Activated naive CD8-positive, alpha-beta T cell treated with anti-CD3 and anti-CD28 coated beads, Interleukin-2, amount 10 ng/mL, durations not matched to agents 7 days and 5 days (primary cell): ENCODE measurements around the gene GTF2F1. TPM values are rescaled to one million over a fixed set of nuclear protein-coding genes. Genes with fewer than 3 reads are reported as not detected.
"Not testable (repeated sequence)": the region's sequence is repeated elsewhere in the genome, so short reads cannot be mapped to it uniquely, and the experiment has no call there.

Experiments
- ATAC-seq: fragments of 150-1000 bp; cut with Tn5 transposase; one replicate; pipeline ENCODE4 v1.10.0; 2021; ENCODE audit warnings: low read depth, moderate library complexity
- POLR2A ChIA-PET: fragments of 350-600 bp; sonication (Branson Sonifier 250); formaldehyde crosslinking; loops from one replicate; lab custom pipeline; 2021; ENCODE audit warnings: antibody characterized with exemption; lab: Charles Lee
- DNase-seq: peaks from one replicate; pipeline ENCODE4 v3.0.0; 2021
- H3K27ac Mint-ChIP-seq: one replicate; pipeline ENCODE4 v1.8.0; 2022; ENCODE audit warnings: mild to moderate bottlenecking, mixed read lengths
- H3K27me3 Mint-ChIP-seq: one replicate; pipeline ENCODE4 v1.8.0; 2022; ENCODE audit warnings: mild to moderate bottlenecking, moderate library complexity, mixed read lengths
- H3K36me3 Mint-ChIP-seq: one replicate; pipeline ENCODE4 v1.8.0; 2021; ENCODE audit warnings: mild to moderate bottlenecking, mixed read lengths
- H3K4me1 Mint-ChIP-seq: one replicate; pipeline ENCODE4 v1.8.0; 2021; ENCODE audit warnings: mixed read lengths
- H3K4me3 Mint-ChIP-seq: one replicate; pipeline ENCODE4 v1.8.0; 2022; ENCODE audit warnings: mild to moderate bottlenecking, moderate library complexity, mixed read lengths
- H3K9me3 Mint-ChIP-seq: one replicate; pipeline ENCODE4 v1.8.0; 2021; ENCODE audit warnings: mixed read lengths
- total RNA-seq, 2 experiments: library from RNA; stranded (reverse); gene quantifications; one replicate each; pipeline ENCODE4 v1.2.3, GENCODE V29; 2021

GTF2F1 gene
- total RNA-seq: 10 to 100 TPM; 67.3 to 72.8 TPM

- POLR2A ChIA-PET: interaction anchor here (0.6 to 2.6 kb wide), 9 partner anchors 16 to 129 kb away, joined by 3 to 28 read pairs (median 4); partner anchors contain the start of genes ALKBH7, CLPP, DENND1C and KHSRP
- no peaks in the 10 kb centered on the region for H3K9me3 Mint-ChIP-seq
- DNase-seq: peak; percentile 95
- peaks cover 12% of the 10 kb centered on the region for H3K36me3 Mint-ChIP-seq
- ATAC-seq: peak; percentile 81
- peak within 1 kb of the TSS; percentile 95 for H3K27ac Mint-ChIP-seq
- peaks cover 21% of the 10 kb centered on the region for H3K4me1 Mint-ChIP-seq
- H3K27me3 Mint-ChIP-seq: no peaks in the 10 kb centered on the region
- H3K4me3 Mint-ChIP-seq: peak within 1 kb of the TSS; percentile 97
These were observed at the start of gene GTF2F1 for GRCh38 chr19:6393074-6393982. Gene GTF2F1, minus strand, starts transcription at chr19:6393164. Its CDS starts 169 bp downstream, at chr19:6392995.

GRCh38 chr19:6442087-6442688 is 49.2 kb upstream of the GTF2F1 start:
- peaks cover 8% of the 10 kb centered on the region for H3K36me3 Mint-ChIP-seq
- no peak for ATAC-seq
- peaks cover 2% of the 10 kb centered on the region for H3K27me3 Mint-ChIP-seq
- DNase-seq: no peak
- no peak overlapping the region for H3K4me3 Mint-ChIP-seq
- H3K4me1 Mint-ChIP-seq: no peaks in the 10 kb centered on the region
- POLR2A ChIA-PET: no interaction called here
- no peak overlapping the region for H3K27ac Mint-ChIP-seq
- H3K9me3 Mint-ChIP-seq: no peaks in the 10 kb centered on the region

- peaks cover 2% of the 10 kb centered on the region for H3K27me3 Mint-ChIP-seq
- H3K27ac Mint-ChIP-seq: no peak overlapping the region
- DNase-seq: no peak
- POLR2A ChIA-PET: no interaction called here
- ATAC-seq: no peak
- no peaks in the 10 kb centered on the region for H3K4me1 Mint-ChIP-seq
- H3K4me3 Mint-ChIP-seq: no peak overlapping the region
- H3K9me3 Mint-ChIP-seq: no peaks in the 10 kb centered on the region
- peaks cover 2% of the 10 kb centered on the region for H3K36me3 Mint-ChIP-seq
These were observed 47.9 kb upstream of the GTF2F1 start for GRCh38 chr19:6440905-6441304.

GRCh38 chr19:6439743-6440142 is 46.8 kb upstream of the GTF2F1 start:
- no peak for ATAC-seq
- DNase-seq: no peak
- Mint-ChIP-seq H3K4me1 (no peaks in the 10 kb centered on the region), H3K27me3 (peaks cover 2% of the 10 kb centered on the region), H3K27ac (no peak overlapping the region), H3K36me3 (no peaks in the 10 kb centered on the region), H3K4me3 (no peak overlapping the region), H3K9me3 (no peaks in the 10 kb centered on the region)
- POLR2A ChIA-PET: interaction anchor here (0.6 kb wide), 1 partner anchor 45 kb away, joined by 3 read pairs; no protein-coding TSS in a partner anchor

GRCh38 chr19:6433663-6434062 is 40.7 kb upstream of the GTF2F1 start, which contains the start of gene SLC25A41:
Gene SLC25A41, minus strand, starts transcription at chr19:6433763. Its CDS starts 70 bp downstream, at chr19:6433693.
- no peak within 1 kb of the TSS for H3K27ac Mint-ChIP-seq
- peaks cover 2% of the 10 kb centered on the region for H3K27me3 Mint-ChIP-seq
- no peak for ATAC-seq
- peaks cover 3% of the 10 kb centered on the region for H3K36me3 Mint-ChIP-seq
- no peak for DNase-seq
- POLR2A ChIA-PET: no interaction called here
- peaks cover 15% of the 10 kb centered on the region for H3K4me1 Mint-ChIP-seq
- no peak within 1 kb of the TSS for H3K4me3 Mint-ChIP-seq
- no peaks in the 10 kb centered on the region for H3K9me3 Mint-ChIP-seq

GRCh38 chr19:6433165-6433564 is 40.2 kb upstream of the GTF2F1 start:
- no peaks in the 10 kb centered on the region for H3K27me3 Mint-ChIP-seq

GRCh38 chr19:6431891-6432290 is 38.9 kb upstream of the GTF2F1 start:
- no peak for ATAC-seq
- no peaks in the 10 kb centered on the region for H3K27me3 Mint-ChIP-seq
- H3K4me1 Mint-ChIP-seq: peaks cover 15% of the 10 kb centered on the region
- DNase-seq: no peak
- POLR2A ChIA-PET: interaction anchor here (0.6 kb wide), 1 partner anchor 29 kb away, joined by 4 read pairs; no protein-coding TSS in a partner anchor
- peaks cover 3% of the 10 kb centered on the region for H3K36me3 Mint-ChIP-seq
- H3K27ac Mint-ChIP-seq: no peak overlapping the region
- no peak overlapping the region for H3K4me3 Mint-ChIP-seq
- H3K9me3 Mint-ChIP-seq: no peaks in the 10 kb centered on the region

More at GRCh38 chr19:6433165-6433564, 40.2 kb upstream of the GTF2F1 start:
- no peak overlapping the region for H3K4me3 Mint-ChIP-seq
- peaks cover 15% of the 10 kb centered on the region for H3K4me1 Mint-ChIP-seq
- H3K36me3 Mint-ChIP-seq: peaks cover 3% of the 10 kb centered on the region
- ATAC-seq: no peak
- no peak overlapping the region for H3K27ac Mint-ChIP-seq
- no peak for DNase-seq
- H3K9me3 Mint-ChIP-seq: no peaks in the 10 kb centered on the region
- POLR2A ChIA-PET: no interaction called here

- Mint-ChIP-seq H3K4me3 (peak overlapping the region; percentile 61), H3K4me1 (peaks cover 20% of the 10 kb centered on the region), H3K27me3 (no peaks in the 10 kb centered on the region), H3K36me3 (peaks cover 3% of the 10 kb centered on the region), H3K27ac (peak overlapping the region; percentile 30), H3K9me3 (no peaks in the 10 kb centered on the region)
- DNase-seq: no peak
- no peak for ATAC-seq
- POLR2A ChIA-PET: no interaction called here
These were observed 36.7 kb upstream of the GTF2F1 start for GRCh38 chr19:6429419-6430221.

GRCh38 chr19:6428692-6429418 is 35.9 kb upstream of the GTF2F1 start:
- H3K4me1 Mint-ChIP-seq: peaks cover 20% of the 10 kb centered on the region
- H3K4me3 Mint-ChIP-seq: peak overlapping the region; percentile 61
- peak overlapping the region; percentile 30 for H3K27ac Mint-ChIP-seq
- H3K36me3 Mint-ChIP-seq, ATAC-seq, H3K27me3 Mint-ChIP-seq, H3K9me3 Mint-ChIP-seq, POLR2A ChIA-PET, DNase-seq: not testable (repeated sequence)

- POLR2A ChIA-PET: interaction anchor here (1.1 kb wide), 1 partner anchor 32 kb away, joined by 3 read pairs; the partner anchor contains the start of gene SLC25A23
- no peak overlapping the region for H3K4me3 Mint-ChIP-seq
- peaks cover 33% of the 10 kb centered on the region for H3K4me1 Mint-ChIP-seq
- H3K9me3 Mint-ChIP-seq: no peaks in the 10 kb centered on the region
- DNase-seq (no peak), ATAC-seq (no peak)
- no peak overlapping the region for H3K27ac Mint-ChIP-seq
- peaks cover 8% of the 10 kb centered on the region for H3K36me3 Mint-ChIP-seq
- H3K27me3 Mint-ChIP-seq: no peaks in the 10 kb centered on the region
These were observed 34.2 kb upstream of the GTF2F1 start for GRCh38 chr19:6427131-6427530.

- no peaks in the 10 kb centered on the region for H3K27me3 Mint-ChIP-seq
- no peak for DNase-seq
- POLR2A ChIA-PET: interaction anchor here (0.6 to 3.8 kb wide), 10 partner anchors 10 to 465 kb away, joined by 3 to 28 read pairs (median 6); partner anchors contain the start of genes ALKBH7, CLPP, DENND1C and GTF2F1
These were observed 33.0 kb upstream of the GTF2F1 start for GRCh38 chr19:6425732-6426620.

More at GRCh38 chr19:6425732-6426620, 33.0 kb upstream of the GTF2F1 start:
- H3K9me3 Mint-ChIP-seq: no peaks in the 10 kb centered on the region
- peaks cover 29% of the 10 kb centered on the region for H3K4me1 Mint-ChIP-seq
- H3K36me3 Mint-ChIP-seq: peaks cover 7% of the 10 kb centered on the region
- peak overlapping the region; percentile 79 for H3K4me3 Mint-ChIP-seq
- H3K27ac Mint-ChIP-seq: peak overlapping the region; percentile 98
- no peak for ATAC-seq
